ENCODE data around the gene ABCD2. TPM values are rescaled to one million over a fixed set of nuclear protein-coding genes. Genes with fewer than 3 reads are reported as not detected.

Gene ABCD2
- total RNA-seq (2021) = not detected in 2 replicates
- long read RNA-seq = 0 reads

- no peak within 1 kb of the TSS for H3K27ac Mint-ChIP-seq
Measured at GRCh38 chr12:39619660-39620433, at the start of gene ABCD2. Gene ABCD2, minus strand, starts transcription at chr12:39619803. Its CDS starts 188 bp downstream, at chr12:39619615.

More at GRCh38 chr12:39619660-39620433, at the start of gene ABCD2:
- Histone ChIP-seq H2BK120ac (ENCODE audit: low read depth, low read length, poor library complexity, severe bottlenecking) (no peak within 1 kb of the TSS), H2BK5ac (ENCODE audit: insufficient read length, low read length) (no peak within 1 kb of the TSS), H3K23ac (ENCODE audit: insufficient read length, low read depth, low read length) (no peak within 1 kb of the TSS), H3T11ph (ENCODE audit: low read length) (no peak within 1 kb of the TSS), H3K27ac (ENCODE audit: insufficient read length, low read depth, low read length) (no peak within 1 kb of the TSS), H4K5ac (ENCODE audit: insufficient read length, low read depth, low read length) (no peak within 1 kb of the TSS), H3K23me2 (ENCODE audit: insufficient read length, low read depth, low read length, poor library complexity, severe bottlenecking) (peaks cover 3% of the 10 kb centered on the region), H3K79me2 (ENCODE audit: insufficient read depth, low read length) (no peaks in the 10 kb centered on the region), H2AFZ (ENCODE audit: low read length) (peak within 1 kb of the TSS; percentile 35), H3K79me1 (ENCODE audit: insufficient read depth, low read depth, low read length, poor library complexity, severe bottlenecking) (no peaks in the 10 kb centered on the region), H2AK5ac (ENCODE audit: insufficient read length, low read length) (no peak within 1 kb of the TSS), H3K9ac (ENCODE audit: extremely low read depth, insufficient read length, low read length) (peak within 1 kb of the TSS; percentile 3), H3K27me3 (ENCODE audit: insufficient read depth, low read length) (no peaks in the 10 kb centered on the region), H2BK12ac (ENCODE audit: insufficient read length, low read depth, low read length) (no peak within 1 kb of the TSS), H2BK20ac (ENCODE audit: low read depth, low read length, poor library complexity, severe bottlenecking) (no peak within 1 kb of the TSS), H3K14ac (ENCODE audit: insufficient read depth, low read length) (no peak within 1 kb of the TSS), H2BK15ac (ENCODE audit: low read depth, low read length) (no peak within 1 kb of the TSS), H4K91ac (ENCODE audit: insufficient read length, low read depth, low read length) (no peak within 1 kb of the TSS), H3K4me2 (ENCODE audit: insufficient read depth, insufficient read length, low read length) (peak within 1 kb of the TSS; percentile 61), H3K56ac (ENCODE audit: insufficient read length, low read depth, low read length) (no peak within 1 kb of the TSS), H3K18ac (ENCODE audit: insufficient read length, low read depth, low read length) (no peak within 1 kb of the TSS), H3K4me1 (ENCODE audit: insufficient read depth, low read length) (no peaks in the 10 kb centered on the region), H4K20me1 (ENCODE audit: control insufficient read depth, insufficient read depth, insufficient read length) (no peaks in the 10 kb centered on the region), H3K9me3 (ENCODE audit: control insufficient read depth, low read depth, low read length) (no peaks in the 10 kb centered on the region), H4K8ac (replicated peaks; ENCODE audit: insufficient read length, low read depth, low read length) (no peak within 1 kb of the TSS), H3K4ac (ENCODE audit: low read depth, low read length) (no peak within 1 kb of the TSS)
- peak; percentile 87 for DNase-seq
- Mint-ChIP-seq H3K36me3 (ENCODE audit: insufficient read depth in 1 of 3, low read depth in 3 of 3) (no peaks in the 10 kb centered on the region), H3K4me3 (peak within 1 kb of the TSS in 1 of 2 experiments; percentile 68; a peak in 3 of 5 replicates), H3K9me3 (no peaks in the 10 kb centered on the region), H3K4me1 (peaks cover 4 to 5% of the 10 kb centered on the region in 2 experiments), H3K27me3 (ENCODE audit: low read depth) (peaks cover 13% of the 10 kb centered on the region)
- TF ChIP-seq, protein P1, sequence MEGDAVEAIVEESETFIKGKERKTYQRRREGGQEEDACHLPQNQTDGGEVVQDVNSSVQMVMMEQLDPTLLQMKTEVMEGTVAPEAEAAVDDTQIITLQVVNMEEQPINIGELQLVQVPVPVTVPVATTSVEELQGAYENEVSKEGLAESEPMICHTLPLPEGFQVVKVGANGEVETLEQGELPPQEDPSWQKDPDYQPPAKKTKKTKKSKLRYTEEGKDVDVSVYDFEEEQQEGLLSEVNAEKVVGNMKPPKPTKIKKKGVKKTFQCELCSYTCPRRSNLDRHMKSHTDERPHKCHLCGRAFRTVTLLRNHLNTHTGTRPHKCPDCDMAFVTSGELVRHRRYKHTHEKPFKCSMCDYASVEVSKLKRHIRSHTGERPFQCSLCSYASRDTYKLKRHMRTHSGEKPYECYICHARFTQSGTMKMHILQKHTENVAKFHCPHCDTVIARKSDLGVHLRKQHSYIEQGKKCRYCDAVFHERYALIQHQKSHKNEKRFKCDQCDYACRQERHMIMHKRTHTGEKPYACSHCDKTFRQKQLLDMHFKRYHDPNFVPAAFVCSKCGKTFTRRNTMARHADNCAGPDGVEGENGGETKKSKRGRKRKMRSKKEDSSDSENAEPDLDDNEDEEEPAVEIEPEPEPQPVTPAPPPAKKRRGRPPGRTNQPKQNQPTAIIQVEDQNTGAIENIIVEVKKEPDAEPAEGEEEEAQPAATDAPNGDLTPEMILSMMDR (conservative IDR thresholded peaks at IDR 0.05) = no peak
- WGBS (ENCODE audit: extremely low coverage, insufficient read length, low lambda C conversion rate) = no CpG with 5 or more reads among the region's 20 CpGs

Measured in H9 (cell line).